Keratinocyte (primary cell): Measurements from ENCODE around the gene SALL3. TPM values are rescaled to one million over a fixed set of nuclear protein-coding genes. Genes with fewer than 3 reads are reported as not detected.

Experiments used
- DNase-seq: peaks from one replicate; pipeline ENCODE4 v3.0.0-alpha.2; 2011; ENCODE audit warnings: low read depth, missing footprints, low spot score
- FAIRE-seq: peaks from 2 replicates; lab custom pipeline; 2011; peaks lifted over from hg19 to GRCh38; lab: Jason Lieb, UNC
- H2AFZ ChIP-seq: 2 replicates; pipeline ENCODE4 v1.6.0; 2012; ENCODE audit warnings: low read length, control low read depth, inconsistent platforms; ENCODE audit not compliant: control insufficient read depth
- H3K27ac ChIP-seq: 2 replicates; pipeline ENCODE4 v1.5.1; 2011; ENCODE audit warnings: low read length; ENCODE audit not compliant: control insufficient read depth, insufficient read depth
- H3K27me3 ChIP-seq: 3 replicates; pipeline ENCODE4 v1.6.0; 2011; ENCODE audit warnings: low read length; ENCODE audit not compliant: control insufficient read depth, insufficient read depth; ENCODE audit errors: extremely low read depth
- H3K36me3 ChIP-seq, 2 experiments: 2 replicates in 1 of 2; 3 replicates in 1 of 2; pipeline ENCODE4 v1.5.1; 2011; ENCODE audit warnings: low read length in 2 of 2, mild to moderate bottlenecking in 1 of 2; ENCODE audit not compliant: control insufficient read depth in 2 of 2, insufficient read depth in 2 of 2; ENCODE audit errors: extremely low read depth in 1 of 2
- H3K4me1 ChIP-seq: 3 replicates; pipeline ENCODE4 v1.5.1; 2011; ENCODE audit warnings: low read length; ENCODE audit not compliant: control insufficient read depth, insufficient read depth; ENCODE audit errors: extremely low read depth
- H3K4me2 ChIP-seq: 3 replicates; pipeline ENCODE4 v1.6.0; 2011; ENCODE audit warnings: low read depth, low read length; ENCODE audit not compliant: control insufficient read depth, insufficient read depth; ENCODE audit errors: extremely low read depth
- H3K4me3 ChIP-seq, 3 experiments: fragments of 200-600 bp in 1 of 3; sonication (generic) in 1 of 3; 2 replicates in 2 of 3; 3 replicates in 1 of 3; pipeline ENCODE4 v1.5.1; 2011 to 2016; ENCODE audit warnings: low read length in 3 of 3, mild to moderate bottlenecking in 3 of 3, control low read depth in 2 of 3, inconsistent platforms in 1 of 3, low read depth in 1 of 3, mixed read lengths in 1 of 3, mixed run types in 1 of 3, moderate library complexity in 1 of 3; ENCODE audit not compliant: control insufficient read depth in 2 of 3, insufficient read depth in 2 of 3; ENCODE audit errors: extremely low read depth in 1 of 3
- H3K79me2 ChIP-seq: 2 replicates; pipeline ENCODE4 v1.6.0; 2012; ENCODE audit warnings: low read length; ENCODE audit not compliant: control insufficient read depth, insufficient read depth
- H3K9ac ChIP-seq: 3 replicates; pipeline ENCODE4 v1.6.0; 2011; ENCODE audit warnings: low read length; ENCODE audit not compliant: control insufficient read depth, insufficient read depth; ENCODE audit errors: extremely low read depth
- H3K9me1 ChIP-seq: 3 replicates; pipeline ENCODE4 v1.6.0; 2011; ENCODE audit warnings: low read length; ENCODE audit not compliant: control insufficient read depth, insufficient read depth; ENCODE audit errors: extremely low read depth
- H3K9me3 ChIP-seq: 2 replicates; pipeline ENCODE4 v1.5.1; 2012; ENCODE audit warnings: low read depth, low read length; ENCODE audit not compliant: control insufficient read depth
- H4K20me1 ChIP-seq: 3 replicates; pipeline ENCODE4 v1.6.0; 2011; ENCODE audit warnings: low read length; ENCODE audit not compliant: control insufficient read depth, insufficient read depth; ENCODE audit errors: extremely low read depth
- CTCF ChIP-seq, 3 experiments: IDR thresholded peaks in 1 of 3; conservative IDR thresholded peaks in 1 of 3; optimal IDR thresholded peaks in 1 of 3; 2 replicates in 2 of 3; 3 replicates in 1 of 3; pipeline versions ENCODE3 to v1.5.1; 2011; ENCODE audit warnings: low read length in 3 of 3, mild to moderate bottlenecking in 3 of 3, moderate library complexity in 2 of 3, control low read depth in 1 of 3, inconsistent platforms in 1 of 3; ENCODE audit not compliant: insufficient read depth in 2 of 3; ENCODE audit errors: extremely low read depth in 1 of 3
- EZH2 ChIP-seq: IDR thresholded peaks from one replicate; pipeline ENCODE4 v1.6.1; 2012; ENCODE audit warnings: inconsistent platforms, mild to moderate bottlenecking, low read length, moderate library complexity
- dilution Hi-C: fragments of 300-500 bp; cut with MboI; formaldehyde crosslinking; loops from one replicate; pipeline ENCODE4 v1.7.0; 2020; ENCODE audit warnings: low sequenced_read_pairs; ENCODE audit not compliant: extremely low pct_ligation_motif_present
- polyA plus RNA-seq, 5 experiments: library from polyadenylated mRNA; depleted of rRNA in 3 of 5; stranded (reverse) in 3 of 5; stranded (forward) in 1 of 5; unstranded in 1 of 5; fragments of >200 nt; gene quantifications; 1 replicate in 1 of 5; 2 replicates in 3 of 5; 3 replicates in 1 of 5; pipeline versions ENCODE4 v1.2.1 to v1.2.3, GENCODE V29; 2011 to 2012; ENCODE audit warnings: missing spikeins in 2 of 5, low read depth in 1 of 5, low replicate concordance in 1 of 5

The SALL3 gene
- polyA plus RNA-seq, 1 donor (not counting 4 experiments of a cell fraction or from before 2014, with no cell fraction given), result not detected

DNA sequence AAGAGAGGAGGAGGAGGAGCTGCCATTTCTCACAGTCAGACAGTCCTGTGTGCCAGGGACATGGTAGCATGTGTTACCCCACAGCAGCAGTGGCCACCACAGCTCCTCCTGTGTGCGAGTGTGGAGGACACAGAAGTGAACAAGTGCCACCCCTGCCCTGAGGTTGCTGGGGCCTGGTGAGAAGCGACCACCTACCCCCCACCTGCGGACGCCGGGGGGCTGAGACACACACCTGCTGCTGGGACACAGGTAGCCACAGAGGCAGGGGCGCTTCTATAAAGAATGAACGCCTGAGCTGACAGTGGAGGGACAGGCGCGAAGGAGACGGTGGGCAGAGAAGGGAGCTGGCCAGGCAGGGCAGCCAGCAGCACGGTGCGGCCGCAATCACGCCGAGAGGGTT is 32.3 kb upstream of the SALL3 start:
- Histone ChIP-seq H3K9ac (no peak overlapping the region), H3K79me2 (no peaks in the 10 kb centered on the region), H4K20me1 (no peaks in the 10 kb centered on the region), H3K27ac (no peak overlapping the region), H3K9me1 (no peaks in the 10 kb centered on the region), H3K4me2 (no peak overlapping the region), H3K36me3 (no peaks in the 10 kb centered on the region), H2AFZ (no peak overlapping the region), H3K4me3 (no peak overlapping the region), H3K4me1 (no peaks in the 10 kb centered on the region), H3K27me3 (no peaks in the 10 kb centered on the region), H3K9me3 (peaks cover 8% of the 10 kb centered on the region)
- dilution Hi-C loops, result no loop called here
- no peak for FAIRE-seq
- TF ChIP-seq CTCF (optimal IDR thresholded peaks at IDR 0.05 in 1 of 3, IDR thresholded peaks at IDR 0.05 in 1 of 3, conservative IDR thresholded peaks at IDR 0.05 in 1 of 3; ENCODE audit: extremely low read depth in 1 of 3, insufficient read depth in 2 of 3, low read length in 3 of 3), result no peak
- no peak for TF ChIP-seq EZH2
- no peak for DNase-seq

GRCh38 chr18:78948221-78948620 is 31.4 kb upstream of the SALL3 start:
- no peaks in the 10 kb centered on the region for H4K20me1 ChIP-seq
- TF ChIP-seq EZH2 (no peak), CTCF (optimal IDR thresholded peaks at IDR 0.05 in 1 of 3, IDR thresholded peaks at IDR 0.05 in 1 of 3, conservative IDR thresholded peaks at IDR 0.05 in 1 of 3; ENCODE audit: extremely low read depth in 1 of 3, insufficient read depth in 2 of 3, low read length in 3 of 3) (no peak)
- dilution Hi-C loops, result no loop called here
- H3K36me3 ChIP-seq, result no peaks in the 10 kb centered on the region
- no peak overlapping the region for H3K9ac ChIP-seq
- peaks cover 8% of the 10 kb centered on the region for H3K9me3 ChIP-seq
- H3K79me2 ChIP-seq, result no peaks in the 10 kb centered on the region
- FAIRE-seq (no peak), DNase-seq (no peak)
- no peaks in the 10 kb centered on the region for H3K4me1 ChIP-seq
- H3K27ac ChIP-seq, result no peak overlapping the region
- H3K4me3 ChIP-seq, result no peak overlapping the region
- H2AFZ ChIP-seq, result no peak overlapping the region
- H3K27me3 ChIP-seq, result no peaks in the 10 kb centered on the region
- no peaks in the 10 kb centered on the region for H3K9me1 ChIP-seq
- H3K4me2 ChIP-seq, result no peak overlapping the region
